Hepatocyte (in vitro differentiated cells): ENCODE measurements around the gene GLCE.

Experiments used
- CTCF ChIP-seq: fragments of 200-600 bp; sonication (generic); IDR thresholded peaks from 2 replicates; pipeline ENCODE4 v1.5.1; 2016; ENCODE audit warnings: antibody characterized with exemption, mild to moderate bottlenecking; ENCODE audit not compliant: poor library complexity
- EZH2 ChIP-seq: fragments of 200-600 bp; sonication (generic); IDR thresholded peaks from 2 replicates; pipeline ENCODE4 v1.6.1; 2016; ENCODE audit warnings: antibody characterized with exemption, mild to moderate bottlenecking, borderline replicate concordance

- no peak for TF ChIP-seq EZH2
- TF ChIP-seq CTCF, result no peak
Observed at GRCh38 chr15:69280783-69281182, 120.3 kb downstream of the GLCE start.
